ENCODE results near the gene CNOT11. TPM values are rescaled to one million over a fixed set of nuclear protein-coding genes. Genes with fewer than 3 reads are reported as not detected.

Gene CNOT11
- total and polyA plus RNA-seq, 2 of the 13 experiments (the other 11 are each of a cell fraction or from before 2014, with no cell fraction given) = 114 to 209 TPM

- peak; percentile 87; the same call in 1 of the 2 replicates for TF ChIP-seq ZBTB43 (CRISPR knock-in tag; conservative IDR thresholded peaks at IDR 0.05)
- TF ChIP-seq ZNF543 (CRISPR knock-in tag; IDR thresholded peaks at IDR 0.05) = peak; percentile 97
- TF ChIP-seq FOXP4 (CRISPR knock-in tag; IDR thresholded peaks at IDR 0.05) = peak; percentile 87
- TF ChIP-seq ZNF691 (CRISPR knock-in tag; IDR thresholded peaks at IDR 0.05; ENCODE audit: borderline replicate concordance, low read depth) = peak; percentile 96
- peak; percentile 66; the same call in 1 of the 2 replicates for TF ChIP-seq ZNF850 (CRISPR knock-in tag; conservative IDR thresholded peaks at IDR 0.05)
- no peak; the same call in 1 of the 2 replicates for TF ChIP-seq SP140L (CRISPR knock-in tag; IDR thresholded peaks at IDR 0.05; ENCODE audit: borderline replicate concordance)
- peak; percentile 96; the same call in 1 of the 2 replicates for TF ChIP-seq NFIB (CRISPR knock-in tag; IDR thresholded peaks at IDR 0.05; ENCODE audit: borderline replicate concordance)
- 0 out of 2 replicates have a peak, but pooled peaks have one; percentile 83 for TF ChIP-seq REL (CRISPR knock-in tag; conservative IDR thresholded peaks at IDR 0.05)
- TF ChIP-seq ATAD3A (CRISPR knock-in tag; IDR thresholded peaks at IDR 0.05) = no peak
- peak; percentile 99 for TF ChIP-seq ZNF687 (CRISPR knock-in tag; IDR thresholded peaks at IDR 0.05)
- TF ChIP-seq SRSF9 (IDR thresholded peaks at IDR 0.05; ENCODE audit: borderline replicate concordance, insufficient read depth, low read depth, low read length, poor library complexity, severe bottlenecking) = no peak
- TF ChIP-seq HOXA5 (CRISPR knock-in tag; IDR thresholded peaks at IDR 0.05) = peak; percentile 99
- TF ChIP-seq ZNF292 (CRISPR knock-in tag; IDR thresholded peaks at IDR 0.05; ENCODE audit: borderline replicate concordance, low read depth) = peak; percentile 83
- peak; percentile 75 for TF ChIP-seq CSRNP1 (CRISPR knock-in tag; IDR thresholded peaks at IDR 0.05)
- TF ChIP-seq ZNF121 (CRISPR knock-in tag; IDR thresholded peaks at IDR 0.05) = peak; percentile 42; the same call in 1 of the 2 replicates
- TF ChIP-seq ELK4 (CRISPR knock-in tag; IDR thresholded peaks at IDR 0.05; ENCODE audit: borderline replicate concordance) = peak; percentile 91
Measured at GRCh38 chr2:101308432-101309210, 55.9 kb downstream of the CNOT11 start, which contains the start of gene RNF149 (continued).

All from HepG2 (cell line).